K562 (cell line): ENCODE data around the gene SLC25A5. TPM values are rescaled to one million over a fixed set of nuclear protein-coding genes. Genes with fewer than 3 reads are reported as not detected.

Experiments used
- ETS2 ChIP-seq: IDR thresholded peaks from 2 replicates; pipeline ENCODE4 v1.6.1; 2016; ENCODE audit warnings: borderline replicate concordance, missing genetic modification characterization, mild to moderate bottlenecking, moderate library complexity, missing compliant biosample characterization; ENCODE audit not compliant: poor library complexity, severe bottlenecking
- GATAD2B ChIP-seq: fragments of 450-650 bp; IDR thresholded peaks from 2 replicates; pipeline ENCODE4 v1.6.1; 2017; ENCODE audit warnings: mild to moderate bottlenecking, borderline replicate concordance
- KDM4B ChIP-seq, 2 experiments: fragments of 450-650 bp in 1 of 2; sonication (generic) in 1 of 2; IDR thresholded peaks; 2 replicates each; pipeline ENCODE4 v1.6.1; 2016 to 2017; ENCODE audit warnings: borderline replicate concordance in 2 of 2, antibody characterized with exemption in 1 of 2, low read depth in 1 of 2, mild to moderate bottlenecking in 1 of 2
- L3MBTL2 ChIP-seq: fragments of 450-650 bp; IDR thresholded peaks from 2 replicates; pipeline ENCODE4 v1.6.1; 2016; ENCODE audit warnings: mild to moderate bottlenecking, moderate library complexity
- NFATC3 ChIP-seq: fragments of 450-650 bp; IDR thresholded peaks from 2 replicates; pipeline ENCODE4 v1.6.1; 2017; ENCODE audit warnings: mild to moderate bottlenecking
- PML ChIP-seq: IDR thresholded peaks from 2 replicates; pipeline ENCODE4 v1.6.1; 2012; ENCODE audit warnings: low read length, inconsistent platforms
- POLR2AphosphoS5 ChIP-seq: IDR thresholded peaks from 2 replicates; pipeline ENCODE4 v1.6.1; 2011; ENCODE audit warnings: mild to moderate bottlenecking, low read depth, low read length, moderate library complexity; ENCODE audit not compliant: control insufficient read depth, insufficient read depth
- RBFOX2 ChIP-seq: fragments of 200-400 bp; formaldehyde crosslinking; IDR thresholded peaks from 2 replicates; pipeline ENCODE4 v1.6.1; 2017; ENCODE audit warnings: low read depth, mild to moderate bottlenecking, low read length, moderate library complexity
- RBM15 ChIP-seq: fragments of 200-400 bp; formaldehyde crosslinking; IDR thresholded peaks from 2 replicates; pipeline ENCODE4 v1.6.1; 2018; ENCODE audit warnings: mild to moderate bottlenecking, low read length, moderate library complexity; ENCODE audit not compliant: insufficient read depth
- SIN3A ChIP-seq, 2 experiments: fragments of 150-350 bp in 1 of 2; IDR thresholded peaks; 2 replicates each; pipeline ENCODE4 v1.6.1; 2011 to 2016; ENCODE audit warnings: borderline replicate concordance in 2 of 2, low read depth in 2 of 2, low read length in 2 of 2, mild to moderate bottlenecking in 2 of 2, moderate library complexity in 2 of 2; ENCODE audit not compliant: control insufficient read depth in 1 of 2
- SMAD1 ChIP-seq: fragments of 150-350 bp; IDR thresholded peaks from 2 replicates; pipeline ENCODE4 v1.6.1; 2014; ENCODE audit warnings: low read length, low read depth; ENCODE audit not compliant: partially characterized antibody
- STAT6 ChIP-seq: sonication (generic); formaldehyde crosslinking; IDR thresholded peaks from 2 replicates; pipeline ENCODE4 v1.8.1; 2023; ENCODE audit warnings: mild to moderate bottlenecking, missing genetic modification reagents
- TARDBP ChIP-seq: fragments of 450-650 bp; IDR thresholded peaks from 2 replicates; pipeline ENCODE4 v1.6.1; 2016
- TBP ChIP-seq: optimal IDR thresholded peaks from 2 replicates; pipeline ENCODE3; 2011; ENCODE audit warnings: low read depth, low read length, improper control_type of control experiment
- YY1 ChIP-seq, 3 experiments: IDR thresholded peaks; 2 replicates each; pipeline ENCODE4 v1.6.1; 2011; ENCODE audit warnings: low read length in 2 of 3, mild to moderate bottlenecking in 2 of 3, moderate library complexity in 2 of 3, borderline replicate concordance in 1 of 3, control low read depth in 1 of 3, low read depth in 1 of 3; ENCODE audit not compliant: insufficient read depth in 3 of 3, insufficient replicate concordance in 2 of 3, control insufficient read depth in 1 of 3, insufficient read length in 1 of 3; ENCODE audit errors: extremely low read depth in 1 of 3
- polyA plus RNA-seq, 8 experiments: library from polyadenylated mRNA; depleted of rRNA in 4 of 8; stranded (reverse) in 5 of 8; unstranded in 3 of 8; fragments of >200 nt; fragmentation: Nextera tagmentation in 2 of 8; fragmentation: Illumina TruSeq in 1 of 8; extraction: Ambion mirVana in 2 of 8; extraction: Trizol in 1 of 8; gene quantifications; 2 replicates each; pipeline versions ENCODE4 v1.2.1 to v1.2.3, GENCODE V29; 2011 to 2014; ENCODE audit warnings: inconsistent platforms in 1 of 8, missing spikeins in 1 of 8
- total RNA-seq, 7 experiments: library from RNA; depleted of rRNA in 6 of 7; stranded (reverse); fragments of >200 nt in 6 of 7; fragmentation: Illumina TruSeq in 2 of 7; extraction: Trizol in 2 of 7; gene quantifications; 2 replicates each; pipeline versions ENCODE4 v1.2.1 to v1.2.3, GENCODE V29; 2011 to 2021; ENCODE audit warnings: low replicate concordance in 1 of 7

Gene SLC25A5
- total and polyA plus RNA-seq, 9 of the 15 experiments (the other 6 are each of a cell fraction or from before 2014, with no cell fraction given): 470 to 5,247 (median 596) TPM

GRCh38 chrX:119423631-119424030 is 44.6 kb upstream of the SLC25A5 start (continued):
- no peak for TF ChIP-seq RBM15
- no peak for TF ChIP-seq TBP
- TF ChIP-seq POLR2AphosphoS5: peak; percentile 46; the same call in 1 of the 2 replicates
- no peak for TF ChIP-seq YY1 (IDR thresholded peaks at IDR 0.05; ENCODE audit: borderline replicate concordance in 1 of 3, control insufficient read depth in 1 of 3, extremely low read depth in 1 of 3, insufficient read depth in 3 of 3, insufficient read length in 1 of 3, insufficient replicate concordance in 2 of 3, low read depth in 1 of 3, low read length in 2 of 3)
- no peak for TF ChIP-seq STAT6 (CRISPR knock-in tag)
- no peak for TF ChIP-seq L3MBTL2
- TF ChIP-seq TARDBP: no peak
- no peak for TF ChIP-seq ETS2 (tag)
- TF ChIP-seq KDM4B (IDR thresholded peaks at IDR 0.05; ENCODE audit: borderline replicate concordance in 2 of 2, low read depth in 1 of 2): peak in 1 of 2 experiments; percentile 84; a peak in 1 of 4 replicates
- TF ChIP-seq PML: 0 out of 2 replicates have a peak, but pooled peaks have one; percentile 49
- no peak for TF ChIP-seq SIN3A (IDR thresholded peaks at IDR 0.05; ENCODE audit: borderline replicate concordance in 2 of 2, control insufficient read depth in 1 of 2, low read depth in 2 of 2, low read length in 2 of 2)
- no peak for TF ChIP-seq NFATC3
- TF ChIP-seq RBFOX2: peak; percentile 43; the same call in 1 of the 2 replicates
- no peak for TF ChIP-seq GATAD2B
- TF ChIP-seq SMAD1: peak; percentile 62
- TF ChIP-seq, all 486 proteins: peak for 11
